ENCODE data around the gene CUEDC1. TPM values are rescaled to one million over a fixed set of nuclear protein-coding genes. Genes with fewer than 3 reads are reported as not detected.

CUEDC1 gene
- total and polyA plus RNA-seq, 9 of the 15 experiments (the other 6 are each of a cell fraction or from before 2014, with no cell fraction given): 0.20 to 4.1 (median 1.6) TPM; not detected in 1

DNA sequence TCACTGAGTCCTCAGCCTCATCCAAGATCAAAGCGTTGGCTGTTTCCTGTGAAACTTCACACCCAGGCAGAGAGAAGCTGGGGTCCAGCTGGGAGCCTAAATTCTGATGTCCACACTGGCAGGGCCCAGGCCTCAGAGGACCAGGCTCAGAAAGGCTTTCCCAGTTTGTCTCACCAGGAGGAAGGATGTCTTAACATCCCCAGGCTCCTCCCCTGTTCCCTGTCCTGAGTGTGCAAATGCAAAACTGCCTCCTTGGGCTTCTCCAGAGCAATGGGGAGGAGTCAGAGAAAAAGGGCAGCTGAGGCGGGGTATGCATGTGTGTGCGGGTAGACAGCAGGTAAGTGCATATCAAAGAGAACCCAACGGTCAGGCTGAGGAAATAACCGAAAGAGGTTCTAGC, 45.7 kb downstream of the CUEDC1 start (continued):
- TF ChIP-seq, protein P1, sequence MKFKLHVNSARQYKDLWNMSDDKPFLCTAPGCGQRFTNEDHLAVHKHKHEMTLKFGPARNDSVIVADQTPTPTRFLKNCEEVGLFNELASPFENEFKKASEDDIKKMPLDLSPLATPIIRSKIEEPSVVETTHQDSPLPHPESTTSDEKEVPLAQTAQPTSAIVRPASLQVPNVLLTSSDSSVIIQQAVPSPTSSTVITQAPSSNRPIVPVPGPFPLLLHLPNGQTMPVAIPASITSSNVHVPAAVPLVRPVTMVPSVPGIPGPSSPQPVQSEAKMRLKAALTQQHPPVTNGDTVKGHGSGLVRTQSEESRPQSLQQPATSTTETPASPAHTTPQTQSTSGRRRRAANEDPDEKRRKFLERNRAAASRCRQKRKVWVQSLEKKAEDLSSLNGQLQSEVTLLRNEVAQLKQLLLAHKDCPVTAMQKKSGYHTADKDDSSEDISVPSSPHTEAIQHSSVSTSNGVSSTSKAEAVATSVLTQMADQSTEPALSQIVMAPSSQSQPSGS (CRISPR knock-in tag; IDR thresholded peaks at IDR 0.05): no peak

DNA sequence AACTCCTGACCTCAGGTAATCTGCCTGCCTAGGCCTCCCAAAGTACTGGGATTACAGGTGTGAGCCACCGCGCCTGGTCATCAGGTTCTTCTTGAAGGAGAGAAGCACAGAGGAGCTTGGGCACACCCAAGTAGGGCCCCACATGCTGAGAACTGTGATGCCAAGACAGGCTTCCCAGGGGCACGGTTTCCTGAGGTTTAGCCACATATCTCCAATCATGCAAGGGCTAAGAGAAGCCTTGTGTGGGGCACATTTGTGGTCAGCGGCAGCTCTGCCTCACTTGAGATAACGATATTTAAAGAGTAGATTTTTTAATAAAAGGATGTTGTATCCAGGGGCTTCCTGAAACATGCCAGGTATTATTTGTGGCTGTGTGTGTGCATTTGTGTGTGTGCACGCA, 46.9 kb downstream of the CUEDC1 start:
- Histone ChIP-seq H4K20me1 (replicated peaks; ENCODE audit: control insufficient read depth, insufficient read depth, low read length) (no peaks in the 10 kb centered on the region), H3K9me3 (replicated peaks; ENCODE audit: control insufficient read depth, insufficient read depth, low read depth, low read length) (no peaks in the 10 kb centered on the region), H2AFZ (ENCODE audit: low read depth, low read length) (no peak overlapping the region), H3K27me3 (ENCODE audit: control insufficient read depth in 2 of 2, insufficient read depth in 2 of 2, low read length in 2 of 2) (peaks cover 15 to 46% of the 10 kb centered on the region in 2 experiments; a peak in 4 of 5 replicates), H3K9me1 (ENCODE audit: control insufficient read depth, insufficient read depth, low read length) (no peaks in the 10 kb centered on the region), H3K27ac (ENCODE audit: extremely low read depth, low read depth, low read length) (no peak overlapping the region), H3K4me2 (ENCODE audit: insufficient read depth, low read length) (no peak overlapping the region), H3K9ac (ENCODE audit: insufficient read depth in 1 of 2, low read depth in 2 of 2, low read length in 2 of 2) (no peak overlapping the region), H3K4me3 (no peak overlapping the region), H3K79me2 (ENCODE audit: control insufficient read depth, insufficient read depth, low read length) (no peaks in the 10 kb centered on the region), H3K36me3 (ENCODE audit: control insufficient read depth, insufficient read depth, low read length) (no peaks in the 10 kb centered on the region), H3K4me1 (replicated peaks in 1 of 2; ENCODE audit: control insufficient read depth in 2 of 2, insufficient read depth in 2 of 2, low read length in 2 of 2) (no peaks in the 10 kb centered on the region)
- ChIA-PET POLR2A (interaction anchor here (0.8 to 1.1 kb wide), 3 partner anchors 15 to 78 kb away, joined by 3 to 4 read pairs (median 3); no protein-coding TSS in a partner anchor), CTCF (ENCODE audit: low intra/inter-chr PET ratio) (no interaction called here)
- FAIRE-seq (no peak), DNase-seq (ENCODE audit: extremely low read depth in 1 of 4, low spot score in 3 of 4) (no peak), ATAC-seq (no peak)
- TF ChIP-seq ZNF57 (CRISPR knock-in tag; IDR thresholded peaks at IDR 0.05) (no peak), POU5F1 (IDR thresholded peaks at IDR 0.05; ENCODE audit: borderline replicate concordance, low read depth, low read length, partially characterized antibody) (no peak), ZBTB1 (CRISPR knock-in tag; IDR thresholded peaks at IDR 0.05; ENCODE audit: borderline replicate concordance, low read depth) (no peak), NR2C2 (CRISPR knock-in tag; IDR thresholded peaks at IDR 0.05) (no peak), NR2C2 (tag; IDR thresholded peaks at IDR 0.05) (no peak), TOE1 (IDR thresholded peaks at IDR 0.05; ENCODE audit: borderline replicate concordance) (no peak), TOE1 (CRISPR knock-in tag; IDR thresholded peaks at IDR 0.05; ENCODE audit: borderline replicate concordance, low read depth) (no peak), ZNF707 (CRISPR knock-in tag; conservative IDR thresholded peaks at IDR 0.05) (no peak), ZNF79 (CRISPR knock-in tag; IDR thresholded peaks at IDR 0.05; ENCODE audit: low read depth) (no peak), KDM4B (IDR thresholded peaks at IDR 0.05; ENCODE audit: borderline replicate concordance in 2 of 2, low read depth in 1 of 2) (no peak)
- TF ChIP-seq, protein P2, sequence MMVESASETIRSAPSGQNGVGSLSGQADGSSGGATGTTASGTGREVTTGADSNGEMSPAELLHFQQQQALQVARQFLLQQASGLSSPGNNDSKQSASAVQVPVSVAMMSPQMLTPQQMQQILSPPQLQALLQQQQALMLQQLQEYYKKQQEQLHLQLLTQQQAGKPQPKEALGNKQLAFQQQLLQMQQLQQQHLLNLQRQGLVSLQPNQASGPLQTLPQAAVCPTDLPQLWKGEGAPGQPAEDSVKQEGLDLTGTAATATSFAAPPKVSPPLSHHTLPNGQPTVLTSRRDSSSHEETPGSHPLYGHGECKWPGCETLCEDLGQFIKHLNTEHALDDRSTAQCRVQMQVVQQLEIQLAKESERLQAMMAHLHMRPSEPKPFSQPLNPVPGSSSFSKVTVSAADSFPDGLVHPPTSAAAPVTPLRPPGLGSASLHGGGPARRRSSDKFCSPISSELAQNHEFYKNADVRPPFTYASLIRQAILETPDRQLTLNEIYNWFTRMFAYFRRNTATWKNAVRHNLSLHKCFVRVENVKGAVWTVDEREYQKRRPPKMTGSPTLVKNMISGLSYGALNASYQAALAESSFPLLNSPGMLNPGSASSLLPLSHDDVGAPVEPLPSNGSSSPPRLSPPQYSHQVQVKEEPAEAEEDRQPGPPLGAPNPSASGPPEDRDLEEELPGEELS (CRISPR knock-in tag; IDR thresholded peaks at IDR 0.05; ENCODE audit: borderline replicate concordance): no peak
- TF ChIP-seq, protein P3, sequence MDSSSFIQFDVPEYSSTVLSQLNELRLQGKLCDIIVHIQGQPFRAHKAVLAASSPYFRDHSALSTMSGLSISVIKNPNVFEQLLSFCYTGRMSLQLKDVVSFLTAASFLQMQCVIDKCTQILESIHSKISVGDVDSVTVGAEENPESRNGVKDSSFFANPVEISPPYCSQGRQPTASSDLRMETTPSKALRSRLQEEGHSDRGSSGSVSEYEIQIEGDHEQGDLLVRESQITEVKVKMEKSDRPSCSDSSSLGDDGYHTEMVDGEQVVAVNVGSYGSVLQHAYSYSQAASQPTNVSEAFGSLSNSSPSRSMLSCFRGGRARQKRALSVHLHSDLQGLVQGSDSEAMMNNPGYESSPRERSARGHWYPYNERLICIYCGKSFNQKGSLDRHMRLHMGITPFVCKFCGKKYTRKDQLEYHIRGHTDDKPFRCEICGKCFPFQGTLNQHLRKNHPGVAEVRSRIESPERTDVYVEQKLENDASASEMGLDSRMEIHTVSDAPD (CRISPR knock-in tag; IDR thresholded peaks at IDR 0.05): no peak
- in situ Hi-C loops (cut with MboI): no loop called here
- intact Hi-C loops (cut with micrococcal nuclease): loop anchor here (5.0 kb wide), 1 partner anchor 89 kb away; no protein-coding TSS in a partner anchor
- no TSS peak for BruUV-seq (replicated peaks)
- WGBS (ENCODE audit: insufficient coverage, low coverage, missing lambda C conversion rate): 39% methylated on average over 6 of the region's 6 CpGs
